DND-41 (cell line): Measurements from ENCODE around the gene TACC3.

Experiments
- EZH2 ChIP-seq: IDR thresholded peaks from 3 replicates; pipeline ENCODE4 v1.6.1; 2012; ENCODE audit warnings: borderline replicate concordance, low read depth, mild to moderate bottlenecking, moderate library complexity, low read length, inconsistent platforms; ENCODE audit not compliant: severe bottlenecking
- TF ChIP-seq, protein P1 (sequence below): IDR thresholded peaks from 2 replicates; pipeline ENCODE4 v1.5.1; 2012; ENCODE audit warnings: borderline replicate concordance, low read length, moderate library complexity, mild to moderate bottlenecking; ENCODE audit not compliant: poor library complexity, severe bottlenecking; ENCODE audit errors: extremely low read depth

DNA sequence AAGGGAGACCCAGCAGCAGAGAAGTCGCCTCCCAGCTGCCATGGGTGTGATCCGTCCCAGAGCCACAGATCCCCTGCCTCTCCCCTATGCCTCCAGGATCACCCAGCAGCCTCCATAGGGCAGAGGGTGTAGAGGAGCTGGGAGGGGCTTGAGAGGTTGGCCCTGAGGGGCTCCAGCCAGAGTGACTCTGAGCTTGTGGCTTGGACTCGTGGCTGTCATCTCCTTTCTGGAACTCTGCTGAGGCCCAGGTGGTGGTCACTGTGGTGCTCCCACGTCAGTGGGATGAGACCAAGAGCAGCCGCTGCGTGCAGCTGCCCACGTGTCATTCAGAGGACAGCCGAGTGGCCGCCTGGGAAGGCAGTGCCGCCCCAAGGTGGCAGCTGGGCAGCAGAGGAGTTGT lies 4.2 kb downstream of the TACC3 start:
- TF ChIP-seq, protein P1, sequence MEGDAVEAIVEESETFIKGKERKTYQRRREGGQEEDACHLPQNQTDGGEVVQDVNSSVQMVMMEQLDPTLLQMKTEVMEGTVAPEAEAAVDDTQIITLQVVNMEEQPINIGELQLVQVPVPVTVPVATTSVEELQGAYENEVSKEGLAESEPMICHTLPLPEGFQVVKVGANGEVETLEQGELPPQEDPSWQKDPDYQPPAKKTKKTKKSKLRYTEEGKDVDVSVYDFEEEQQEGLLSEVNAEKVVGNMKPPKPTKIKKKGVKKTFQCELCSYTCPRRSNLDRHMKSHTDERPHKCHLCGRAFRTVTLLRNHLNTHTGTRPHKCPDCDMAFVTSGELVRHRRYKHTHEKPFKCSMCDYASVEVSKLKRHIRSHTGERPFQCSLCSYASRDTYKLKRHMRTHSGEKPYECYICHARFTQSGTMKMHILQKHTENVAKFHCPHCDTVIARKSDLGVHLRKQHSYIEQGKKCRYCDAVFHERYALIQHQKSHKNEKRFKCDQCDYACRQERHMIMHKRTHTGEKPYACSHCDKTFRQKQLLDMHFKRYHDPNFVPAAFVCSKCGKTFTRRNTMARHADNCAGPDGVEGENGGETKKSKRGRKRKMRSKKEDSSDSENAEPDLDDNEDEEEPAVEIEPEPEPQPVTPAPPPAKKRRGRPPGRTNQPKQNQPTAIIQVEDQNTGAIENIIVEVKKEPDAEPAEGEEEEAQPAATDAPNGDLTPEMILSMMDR = no peak
- no peak for TF ChIP-seq EZH2
